Measurements from ENCODE around the gene TNFRSF17. TPM values are rescaled to one million over a fixed set of nuclear protein-coding genes. Genes with fewer than 3 reads are reported as not detected.

The TNFRSF17 gene
- total RNA-seq, 1 donor from 2014 or later, result 0.41 TPM

DNA sequence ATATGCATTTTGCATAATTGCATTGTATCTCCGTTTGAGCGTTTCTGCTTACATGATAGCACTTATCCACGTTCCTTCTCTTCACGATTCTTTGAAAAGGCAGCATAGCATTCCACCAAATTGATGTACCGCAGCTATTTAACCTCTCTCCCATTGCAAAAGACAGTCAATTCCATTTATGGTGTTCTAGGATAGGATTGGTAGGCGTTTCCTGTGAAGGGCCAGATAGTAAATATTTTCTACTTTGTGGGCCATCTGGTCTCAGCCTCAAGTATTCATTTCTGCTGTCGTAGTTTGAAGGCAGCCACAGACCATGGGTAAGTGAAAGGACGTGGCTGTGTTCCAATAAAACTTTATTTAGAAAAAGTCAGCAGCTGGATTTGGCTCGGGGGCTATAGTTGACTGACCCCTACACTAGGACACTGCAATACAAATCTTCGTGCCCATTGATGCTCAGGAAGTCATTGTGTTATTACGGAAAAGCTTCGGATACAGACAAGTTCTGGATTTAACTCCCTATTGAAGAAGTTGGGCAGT lies 21.6 kb downstream of the TNFRSF17 start:
- no peaks in the 10 kb centered on the region for H3K36me3 ChIP-seq
- ATAC-seq (no peak), DNase-seq (no peak)
- no peak overlapping the region for H3K4me3 ChIP-seq
- TF ChIP-seq, protein P1, sequence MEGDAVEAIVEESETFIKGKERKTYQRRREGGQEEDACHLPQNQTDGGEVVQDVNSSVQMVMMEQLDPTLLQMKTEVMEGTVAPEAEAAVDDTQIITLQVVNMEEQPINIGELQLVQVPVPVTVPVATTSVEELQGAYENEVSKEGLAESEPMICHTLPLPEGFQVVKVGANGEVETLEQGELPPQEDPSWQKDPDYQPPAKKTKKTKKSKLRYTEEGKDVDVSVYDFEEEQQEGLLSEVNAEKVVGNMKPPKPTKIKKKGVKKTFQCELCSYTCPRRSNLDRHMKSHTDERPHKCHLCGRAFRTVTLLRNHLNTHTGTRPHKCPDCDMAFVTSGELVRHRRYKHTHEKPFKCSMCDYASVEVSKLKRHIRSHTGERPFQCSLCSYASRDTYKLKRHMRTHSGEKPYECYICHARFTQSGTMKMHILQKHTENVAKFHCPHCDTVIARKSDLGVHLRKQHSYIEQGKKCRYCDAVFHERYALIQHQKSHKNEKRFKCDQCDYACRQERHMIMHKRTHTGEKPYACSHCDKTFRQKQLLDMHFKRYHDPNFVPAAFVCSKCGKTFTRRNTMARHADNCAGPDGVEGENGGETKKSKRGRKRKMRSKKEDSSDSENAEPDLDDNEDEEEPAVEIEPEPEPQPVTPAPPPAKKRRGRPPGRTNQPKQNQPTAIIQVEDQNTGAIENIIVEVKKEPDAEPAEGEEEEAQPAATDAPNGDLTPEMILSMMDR (IDR thresholded peaks at IDR 0.05), result no peak
- no peaks in the 10 kb centered on the region for H3K4me1 ChIP-seq
- H3K27ac ChIP-seq, result no peak overlapping the region
- intact Hi-C loops (cut with DNase I), result no loop called here
- no peaks in the 10 kb centered on the region for H3K27me3 ChIP-seq
- H3K9me3 ChIP-seq, result no peaks in the 10 kb centered on the region

DNA sequence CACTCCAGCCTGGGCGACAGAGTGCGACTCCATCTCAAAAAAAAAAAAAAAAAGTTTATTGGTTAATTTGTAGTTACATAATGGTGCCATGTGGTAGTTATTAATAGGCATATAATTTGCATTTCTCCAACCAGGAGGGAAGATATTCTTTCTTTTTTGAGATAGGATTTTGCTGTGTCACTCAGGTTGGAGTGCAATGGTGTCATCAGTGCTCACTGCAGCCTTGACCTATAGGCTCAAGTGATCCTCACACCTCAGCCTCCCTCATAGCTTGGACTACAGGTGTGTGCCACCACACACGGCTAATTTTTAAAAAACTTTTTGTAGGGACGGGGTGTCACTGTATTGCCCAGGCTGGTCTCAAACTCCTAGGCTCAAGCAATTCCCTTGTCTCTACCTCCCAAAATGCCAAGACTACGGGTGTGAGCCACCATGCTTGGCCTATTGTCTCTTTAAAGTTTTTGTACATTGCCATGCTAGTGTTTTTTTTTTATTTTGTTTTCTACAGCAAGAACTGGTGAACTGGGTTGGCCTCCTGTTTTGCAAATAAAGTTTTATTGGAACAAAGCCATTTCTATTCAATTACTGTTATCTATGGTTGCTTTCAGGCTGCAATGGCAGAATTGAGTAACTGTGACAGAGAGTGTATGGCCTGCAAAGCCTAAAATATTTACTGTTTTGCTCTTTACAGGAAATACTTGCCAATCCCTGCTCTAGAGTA lies 23.4 kb downstream of the TNFRSF17 start:
- no peaks in the 10 kb centered on the region for H3K36me3 ChIP-seq
- H3K27ac ChIP-seq, result no peak overlapping the region
- peaks cover 14% of the 10 kb centered on the region for H3K4me1 ChIP-seq
- ATAC-seq (no peak), DNase-seq (no peak)
- TF ChIP-seq, protein P1 (IDR thresholded peaks at IDR 0.05), result no peak
- no peaks in the 10 kb centered on the region for H3K27me3 ChIP-seq
- H3K9me3 ChIP-seq, result no peaks in the 10 kb centered on the region
- no peak overlapping the region for H3K4me3 ChIP-seq
- intact Hi-C loops (cut with DNase I), result no loop called here

DNA sequence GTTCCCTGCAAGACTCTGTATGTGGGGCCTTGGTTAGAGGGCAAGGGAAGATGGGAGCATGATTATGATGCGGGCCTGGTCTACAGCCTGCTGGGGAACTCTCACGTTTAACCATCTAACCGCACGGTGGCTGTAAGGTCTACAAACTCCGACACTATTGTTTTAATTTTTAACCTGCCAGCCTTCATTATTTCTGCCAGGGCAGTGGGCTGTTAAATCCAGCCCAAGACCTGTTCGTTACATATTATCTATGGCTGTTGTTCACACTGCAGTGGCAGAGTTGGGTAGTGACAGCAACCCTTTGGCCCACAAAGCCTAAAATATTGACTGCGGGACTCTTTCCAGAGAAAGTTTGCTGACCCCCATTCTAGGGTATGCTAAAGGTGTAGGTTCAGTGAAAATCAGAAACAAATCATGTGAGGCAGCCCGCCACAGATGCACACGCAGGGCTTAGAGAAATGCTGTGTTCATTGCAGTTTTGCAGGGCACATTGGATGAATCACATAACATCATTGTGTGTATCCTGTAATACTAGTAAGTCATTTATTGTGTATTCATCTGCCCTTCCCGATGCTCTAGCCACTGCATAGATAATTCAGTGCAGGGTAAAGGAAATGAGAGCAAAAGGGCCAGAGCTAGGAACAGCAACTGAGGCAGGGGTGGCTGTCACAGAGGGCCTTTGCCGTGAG lies 25.8 kb downstream of the TNFRSF17 start:
- Histone ChIP-seq H3K27me3 (no peaks in the 10 kb centered on the region), H3K36me3 (no peaks in the 10 kb centered on the region), H3K4me1 (peaks cover 24% of the 10 kb centered on the region), H3K4me3 (no peak overlapping the region), H3K27ac (no peak overlapping the region), H3K9me3 (no peaks in the 10 kb centered on the region)
- ATAC-seq (no peak), DNase-seq (no peak)
- intact Hi-C loops (cut with DNase I), result no loop called here
- TF ChIP-seq, protein P1 (IDR thresholded peaks at IDR 0.05), result no peak

DNA sequence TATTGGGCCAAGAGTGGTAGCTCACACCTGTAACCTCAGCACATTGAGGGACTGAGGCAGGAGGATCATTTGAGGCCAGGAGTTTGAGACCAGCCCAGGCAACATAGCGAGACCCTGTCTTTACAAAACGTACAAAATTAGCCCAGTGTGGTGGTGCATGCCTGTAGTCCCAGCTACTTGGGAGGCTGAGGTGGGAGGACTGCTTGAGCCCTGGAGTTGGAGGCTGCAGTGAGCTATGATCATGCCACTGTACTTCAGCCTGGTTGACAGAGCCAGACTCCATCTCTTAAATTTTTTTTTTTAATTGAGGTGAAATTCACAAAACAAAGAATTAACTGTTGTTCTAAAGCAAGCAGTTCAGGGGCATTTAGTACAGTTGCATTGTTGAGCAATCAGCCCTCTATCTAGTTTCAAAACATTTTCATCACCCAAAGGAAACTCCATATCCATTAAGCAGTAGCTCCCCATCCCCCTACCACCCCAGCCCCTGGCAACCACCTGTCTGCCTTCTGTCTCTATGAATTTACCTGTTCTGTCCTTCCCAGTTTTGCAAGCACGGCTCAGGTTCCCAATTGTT lies 27.1 kb downstream of the TNFRSF17 start:
- ATAC-seq, result no peak
- no peaks in the 10 kb centered on the region for H3K36me3 ChIP-seq
- H3K9me3 ChIP-seq, result no peaks in the 10 kb centered on the region
- H3K4me1 ChIP-seq, result peaks cover 24% of the 10 kb centered on the region
- no peak overlapping the region for H3K4me3 ChIP-seq
- intact Hi-C loops (cut with DNase I), result no loop called here
- H3K27me3 ChIP-seq, result no peaks in the 10 kb centered on the region
- no peak for DNase-seq
- TF ChIP-seq, protein P1 (IDR thresholded peaks at IDR 0.05), result no peak
- H3K27ac ChIP-seq, result no peak overlapping the region

DNA sequence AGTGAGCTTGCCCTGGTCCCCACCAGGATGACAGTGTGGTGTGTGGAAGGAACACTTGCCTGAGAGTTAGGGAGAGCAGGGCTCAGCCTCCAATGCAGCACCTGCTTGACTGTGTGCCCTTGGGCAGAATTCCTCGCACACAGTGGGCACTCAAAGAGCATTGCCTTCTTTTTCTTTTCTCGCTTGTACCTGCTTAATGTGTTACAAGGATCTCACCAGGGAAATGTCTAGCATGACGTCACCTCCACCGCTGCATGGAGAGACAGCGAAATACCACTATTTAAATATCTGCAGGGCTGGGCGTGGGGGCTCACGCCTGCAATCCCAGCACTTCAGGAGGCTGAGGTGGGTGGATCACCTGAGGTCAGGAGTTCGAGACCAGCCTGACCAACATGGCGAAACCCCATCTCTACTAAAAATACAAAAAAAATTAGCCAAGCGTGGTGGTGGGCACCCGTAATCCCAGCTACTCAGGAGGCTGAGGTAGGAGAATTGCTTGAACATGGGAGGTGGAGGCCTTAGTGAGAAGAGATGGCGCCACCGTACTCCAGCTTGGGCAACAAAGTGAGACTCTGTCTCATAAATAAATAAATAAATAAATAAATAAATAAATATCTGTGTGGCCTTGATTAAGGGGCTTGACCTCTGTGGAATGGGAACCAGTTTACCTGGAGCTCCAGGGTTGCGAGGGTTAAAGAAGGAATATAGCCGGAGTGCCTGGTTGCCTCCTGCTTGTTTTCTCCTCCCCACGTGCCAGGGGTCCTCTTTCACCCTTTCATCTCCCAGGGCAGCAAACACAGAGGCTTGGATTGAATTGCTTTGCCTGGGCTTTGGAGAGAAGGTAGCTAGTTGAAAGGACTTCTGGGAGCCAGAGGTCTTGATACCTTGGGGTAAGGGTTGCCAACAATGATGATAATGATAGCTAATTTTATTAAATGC lies 27.8 kb downstream of the TNFRSF17 start:
- H3K4me3 ChIP-seq, result no peak overlapping the region
- intact Hi-C loops (cut with DNase I), result no loop called here
- ATAC-seq (no peak), DNase-seq (no peak)
- TF ChIP-seq, protein P1 (IDR thresholded peaks at IDR 0.05), result no peak
- no peaks in the 10 kb centered on the region for H3K27me3 ChIP-seq
- no peak overlapping the region for H3K27ac ChIP-seq
- no peaks in the 10 kb centered on the region for H3K36me3 ChIP-seq
- no peaks in the 10 kb centered on the region for H3K9me3 ChIP-seq
- H3K4me1 ChIP-seq, result peaks cover 24% of the 10 kb centered on the region
